NT2/D1 (cell line): ENCODE results near the gene SRCAP.

ENCODE experiments used
- DNase-seq: peaks from one replicate; pipeline ENCODE4 v3.0.0-alpha.2; 2011; ENCODE audit warnings: low read depth, low spot score
- H3K27me3 ChIP-seq: 2 replicates; pipeline ENCODE4 v1.6.0; 2011; ENCODE audit warnings: mild to moderate bottlenecking; ENCODE audit not compliant: insufficient read length, insufficient read depth
- H3K36me3 ChIP-seq: 2 replicates; pipeline ENCODE4 v1.6.1; 2011; ENCODE audit warnings: mild to moderate bottlenecking, low read length, mixed read lengths; ENCODE audit not compliant: insufficient read depth, insufficient read length
- H3K4me1 ChIP-seq: 2 replicates; pipeline ENCODE4 v1.5.1; 2011; ENCODE audit not compliant: insufficient read depth, insufficient read length
- H3K4me3 ChIP-seq: 2 replicates; pipeline ENCODE4 v1.5.1; 2011; ENCODE audit warnings: low read depth; ENCODE audit not compliant: insufficient read length
- H3K9ac ChIP-seq: 2 replicates; pipeline ENCODE4 v1.6.0; 2011; ENCODE audit warnings: low read depth; ENCODE audit not compliant: insufficient read length
- H3K9me3 ChIP-seq: 2 replicates; pipeline ENCODE4 v1.5.1; 2011; ENCODE audit warnings: mild to moderate bottlenecking, low read length; ENCODE audit not compliant: insufficient read depth
- SUZ12 ChIP-seq: IDR thresholded peaks from 2 replicates; pipeline ENCODE4 v1.6.1; 2011; ENCODE audit not compliant: insufficient read length, insufficient read depth; ENCODE audit errors: extremely low read depth
- YY1 ChIP-seq: IDR thresholded peaks from 2 replicates; pipeline ENCODE4 v1.6.1; 2011; ENCODE audit not compliant: insufficient read length, insufficient read depth
- ZNF274 ChIP-seq: IDR thresholded peaks from 2 replicates; pipeline ENCODE4 v1.6.1; 2011; ENCODE audit warnings: mild to moderate bottlenecking, low read depth, low read length

SRCAP gene

GRCh38 chr16:30737794-30738648, 39.0 kb downstream of the SRCAP start:
- H3K27me3 ChIP-seq, result no peaks in the 10 kb centered on the region
- H3K4me3 ChIP-seq, result no peak overlapping the region
- TF ChIP-seq ZNF274, result no peak
- TF ChIP-seq YY1, result no peak
- no peak for TF ChIP-seq SUZ12
- no peak overlapping the region for H3K9ac ChIP-seq
- DNase-seq, result no peak
- H3K4me1 ChIP-seq, result peaks cover 17% of the 10 kb centered on the region
- H3K9me3 ChIP-seq, result no peaks in the 10 kb centered on the region
- H3K36me3 ChIP-seq, result peaks cover 88% of the 10 kb centered on the region

- no peaks in the 10 kb centered on the region for H3K27me3 ChIP-seq
- TF ChIP-seq ZNF274 (no peak), SUZ12 (no peak), YY1 (no peak)
- H3K36me3 ChIP-seq, result peaks cover 88% of the 10 kb centered on the region
- H3K4me3 ChIP-seq, result no peak overlapping the region
- H3K9me3 ChIP-seq, result no peaks in the 10 kb centered on the region
- no peak overlapping the region for H3K9ac ChIP-seq
- H3K4me1 ChIP-seq, result peaks cover 17% of the 10 kb centered on the region
- no peak for DNase-seq
These were observed 40.3 kb downstream of the SRCAP start for GRCh38 chr16:30738984-30739951.

- no peak for DNase-seq
- H3K9me3 ChIP-seq, result no peaks in the 10 kb centered on the region
- peaks cover 17% of the 10 kb centered on the region for H3K4me1 ChIP-seq
- H3K36me3 ChIP-seq, result peaks cover 91% of the 10 kb centered on the region
- H3K27me3 ChIP-seq, result no peaks in the 10 kb centered on the region
- H3K4me3 ChIP-seq, result no peak overlapping the region
- TF ChIP-seq YY1 (no peak), ZNF274 (no peak), SUZ12 (no peak)
- H3K9ac ChIP-seq, result no peak overlapping the region
These were observed 41.6 kb downstream of the SRCAP start for GRCh38 chr16:30740364-30741251.

- peak; percentile 38 for DNase-seq
- no peak overlapping the region for H3K4me3 ChIP-seq
- no peak for TF ChIP-seq SUZ12
- TF ChIP-seq ZNF274, result no peak
- TF ChIP-seq YY1, result no peak
- no peaks in the 10 kb centered on the region for H3K27me3 ChIP-seq
- no peak overlapping the region for H3K9ac ChIP-seq
- peaks cover 82% of the 10 kb centered on the region for H3K36me3 ChIP-seq
- peaks cover 17% of the 10 kb centered on the region for H3K4me1 ChIP-seq
- no peaks in the 10 kb centered on the region for H3K9me3 ChIP-seq
These were observed 42.5 kb downstream of the SRCAP start for GRCh38 chr16:30741461-30741914.

GRCh38 chr16:30743716-30744115, 44.7 kb downstream of the SRCAP start:
- Histone ChIP-seq H3K9me3 (no peaks in the 10 kb centered on the region), H3K4me3 (no peak overlapping the region), H3K9ac (no peak overlapping the region), H3K36me3 (peaks cover 60% of the 10 kb centered on the region), H3K4me1 (peaks cover 20% of the 10 kb centered on the region), H3K27me3 (no peaks in the 10 kb centered on the region)
- TF ChIP-seq SUZ12 (no peak), YY1 (no peak), ZNF274 (no peak)
- no peak for DNase-seq

GRCh38 chr16:30744183-30744582, 45.2 kb downstream of the SRCAP start:
- H3K4me3 ChIP-seq, result no peak overlapping the region
- no peak overlapping the region for H3K9ac ChIP-seq
- TF ChIP-seq YY1 (no peak), SUZ12 (no peak), ZNF274 (no peak)
- H3K36me3 ChIP-seq, result peaks cover 55% of the 10 kb centered on the region
- no peak for DNase-seq
- H3K27me3 ChIP-seq, result no peaks in the 10 kb centered on the region
- H3K4me1 ChIP-seq, result peaks cover 18% of the 10 kb centered on the region
- H3K9me3 ChIP-seq, result no peaks in the 10 kb centered on the region
